HG03097 (cell line): ENCODE measurements around the gene NQO2.
"Not testable (repeated sequence)": the region's sequence is repeated elsewhere in the genome, so short reads cannot be mapped to it uniquely, and the experiment has no call there.

Experiments
- ATAC-seq: cut with Tn5 transposase; IDR thresholded peaks from one replicate; pipeline ENCODE4 v1.9.1; 2021; ENCODE audit not compliant: unreplicated experiment, low FRiP score

The NQO2 gene

DNA sequence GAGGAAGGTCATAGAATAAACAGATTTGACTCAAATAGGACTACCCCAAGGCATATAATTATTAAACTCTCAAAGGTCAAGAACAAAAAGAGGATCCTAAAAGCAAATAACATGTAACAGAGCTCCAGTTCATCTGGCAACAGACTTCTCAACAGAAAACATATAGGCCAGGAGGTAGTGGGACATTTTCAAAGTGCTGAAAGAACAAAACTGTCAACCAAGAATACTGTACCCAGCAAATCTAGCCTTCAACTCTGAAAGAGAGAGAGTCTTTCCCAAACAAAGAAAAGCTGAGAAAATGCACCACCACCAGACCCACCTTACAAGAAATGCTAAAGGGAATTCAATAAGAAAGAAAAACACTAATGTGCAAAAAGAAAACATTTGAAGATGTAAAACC is 11.9 kb downstream of the NQO2 start:
- ATAC-seq: no peak

DNA sequence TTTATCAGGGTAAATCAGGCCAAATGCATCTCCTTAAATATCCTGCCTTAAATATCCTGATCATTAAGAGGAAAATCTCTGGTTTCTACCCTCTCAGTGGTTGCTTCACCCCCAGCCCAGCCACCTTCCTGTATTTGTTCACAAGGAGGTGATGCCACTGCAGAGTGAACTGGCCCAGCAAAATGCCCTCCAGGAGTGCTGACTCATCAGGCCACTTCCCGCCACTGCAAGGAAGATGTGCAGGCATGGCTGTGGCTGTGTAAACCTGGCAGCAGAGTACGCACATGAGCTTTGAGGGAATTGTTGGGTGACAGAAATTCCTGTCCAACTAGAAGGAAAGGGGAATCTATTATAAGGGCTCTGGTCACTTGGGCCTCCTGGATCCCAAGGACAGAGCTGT is 13.8 kb downstream of the NQO2 start:
- ATAC-seq: no peak

DNA sequence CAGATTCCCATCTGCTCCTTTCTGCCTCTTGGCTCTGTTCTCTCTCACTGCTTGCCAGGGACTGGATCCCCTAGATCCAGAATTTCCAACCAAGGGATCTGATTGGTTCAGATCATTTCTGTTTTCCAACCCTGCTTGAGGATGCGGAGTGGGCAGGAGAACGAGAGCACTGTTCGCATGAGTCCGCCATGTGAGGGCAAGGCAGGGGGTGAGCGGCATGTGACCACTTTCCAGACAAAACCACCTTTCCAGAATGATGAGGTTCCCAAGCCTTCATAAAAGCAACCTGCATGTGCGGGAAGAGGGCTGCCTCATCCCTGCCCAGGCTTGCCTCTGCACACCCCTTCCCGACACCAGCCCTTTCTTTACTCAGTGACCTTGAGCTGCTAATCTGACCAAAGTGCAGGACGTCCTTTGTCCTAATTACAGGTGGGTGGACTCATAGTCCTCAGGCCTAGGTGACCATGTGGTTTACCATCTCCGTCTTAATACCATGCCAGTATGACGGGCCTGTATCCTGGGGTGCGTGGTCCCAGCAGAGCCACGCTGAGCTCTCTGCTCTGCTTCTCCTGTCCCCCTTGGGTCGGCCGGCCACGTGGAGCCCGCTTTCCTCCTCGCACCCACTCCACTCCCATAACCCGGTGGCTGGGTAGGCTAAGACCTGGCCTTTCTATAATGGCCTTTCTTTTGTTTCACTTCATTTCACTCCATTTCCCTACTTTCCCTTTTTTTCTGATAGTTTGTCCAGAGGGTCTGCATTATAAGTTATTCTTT is 14.4 kb downstream of the NQO2 start:
- no peak for ATAC-seq

DNA sequence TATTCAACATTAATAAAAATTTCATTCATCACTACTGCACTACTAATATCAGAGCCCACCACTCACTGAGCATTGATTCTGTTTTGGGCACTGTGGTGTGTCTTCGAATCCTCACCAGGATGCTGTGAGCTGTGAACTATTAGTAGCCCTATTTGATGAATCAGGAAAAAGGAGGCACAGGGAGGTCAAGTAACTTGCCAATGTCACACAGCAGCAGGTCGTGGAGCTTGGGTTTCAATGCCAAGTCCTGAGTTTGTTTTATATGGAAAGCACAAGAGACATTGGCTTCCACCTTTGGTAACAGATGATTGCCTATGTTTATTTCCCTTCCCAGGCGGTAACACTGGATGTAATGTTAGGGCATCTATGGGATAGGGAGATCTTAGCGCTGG is 15.0 kb downstream of the NQO2 start:
- no peak for ATAC-seq

DNA sequence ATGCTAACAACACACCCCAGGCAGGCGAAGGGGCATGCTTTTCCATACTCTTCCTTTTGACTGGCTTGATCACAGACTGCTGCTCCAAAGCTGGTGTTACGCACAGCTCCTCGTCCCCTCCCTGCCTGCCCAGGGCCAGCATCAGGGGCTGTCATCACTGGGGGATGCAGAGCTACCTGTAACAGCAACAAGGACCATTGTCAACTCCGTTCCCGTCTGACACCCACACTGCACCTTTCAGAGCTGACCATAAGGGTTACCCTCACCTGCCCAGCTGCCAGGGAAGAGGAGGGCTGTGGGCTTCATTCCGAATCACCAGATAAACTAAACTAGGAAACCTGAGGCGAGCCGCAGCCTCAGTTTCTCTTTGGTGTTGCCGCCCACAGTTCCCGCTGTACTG is 15.4 kb downstream of the NQO2 start:
- ATAC-seq: no peak

DNA sequence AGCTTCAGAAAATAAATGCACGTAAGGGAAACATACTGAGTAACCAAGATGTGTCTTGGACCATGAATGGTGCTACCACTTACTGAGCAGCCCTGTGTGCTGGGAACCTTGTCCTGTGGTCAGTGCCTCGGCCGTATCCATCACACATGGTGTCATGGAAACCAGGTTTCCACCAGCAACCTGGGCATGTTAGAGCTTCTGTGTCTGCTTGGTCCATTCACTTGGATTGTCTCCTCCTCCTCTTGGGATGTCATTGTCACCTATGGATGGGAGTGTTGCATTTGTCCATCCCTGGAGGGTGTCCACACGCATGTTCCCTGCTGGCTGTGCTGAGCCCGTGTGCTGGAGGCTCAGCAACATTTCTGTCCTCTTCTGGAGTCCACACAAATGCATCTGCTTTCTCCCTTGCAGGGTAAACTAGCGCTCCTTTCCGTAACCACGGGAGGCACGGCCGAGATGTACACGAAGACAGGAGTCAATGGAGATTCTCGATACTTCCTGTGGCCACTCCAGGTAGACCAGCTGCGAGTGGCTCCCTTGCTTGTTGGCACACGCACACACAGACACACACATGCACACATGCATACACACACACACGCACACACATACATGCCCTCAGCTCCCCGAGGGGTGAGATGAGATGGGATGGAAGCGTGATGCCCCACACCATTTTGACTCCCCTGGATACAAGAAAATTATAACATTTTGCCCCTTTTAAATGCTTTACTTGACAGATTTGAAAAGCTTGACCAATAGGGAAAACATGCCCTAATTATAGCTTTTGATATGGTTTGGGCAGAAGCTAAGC is 17.0 kb downstream of the NQO2 start:
- no peak for ATAC-seq

DNA sequence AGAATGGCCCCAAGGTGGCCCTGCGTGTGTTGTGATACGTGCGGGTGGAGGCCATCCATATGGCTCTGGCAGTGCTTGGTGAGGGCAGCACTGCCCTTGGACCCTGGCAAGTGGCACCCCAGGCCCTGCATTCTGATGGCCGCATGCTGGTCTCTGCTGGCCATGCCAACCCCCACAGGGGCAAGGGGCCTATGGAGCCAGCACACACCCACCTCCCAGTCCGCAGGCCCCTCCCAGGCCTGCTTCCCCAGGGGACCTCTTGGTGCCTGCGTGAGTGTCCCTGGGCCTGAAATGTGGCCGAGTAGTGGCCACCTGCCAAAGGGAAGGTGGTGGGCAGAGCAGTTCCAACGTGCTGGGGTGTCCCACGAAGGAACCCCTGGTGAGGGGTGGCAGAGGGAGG is 17.6 kb downstream of the NQO2 start:
- no peak for ATAC-seq

DNA sequence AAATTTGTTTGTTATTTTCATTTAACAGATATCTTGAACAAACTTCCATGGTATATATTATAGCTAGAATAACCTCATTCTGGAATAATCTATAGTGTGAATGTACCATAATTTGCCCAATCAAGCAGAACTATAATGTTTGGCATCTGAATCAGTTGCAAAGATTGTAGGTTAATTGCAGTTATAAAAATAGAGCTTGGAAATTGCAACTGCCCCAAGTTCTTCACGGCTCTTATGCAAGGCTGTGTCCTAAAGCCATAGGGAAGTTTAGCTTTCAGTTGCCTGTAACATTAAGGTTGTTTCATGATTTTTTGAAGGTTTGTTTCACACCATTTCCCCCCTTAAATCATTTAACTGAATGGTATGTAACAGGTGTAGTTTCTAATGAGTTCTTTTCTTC is 19.4 kb downstream of the NQO2 start:
- ATAC-seq: no peak

DNA sequence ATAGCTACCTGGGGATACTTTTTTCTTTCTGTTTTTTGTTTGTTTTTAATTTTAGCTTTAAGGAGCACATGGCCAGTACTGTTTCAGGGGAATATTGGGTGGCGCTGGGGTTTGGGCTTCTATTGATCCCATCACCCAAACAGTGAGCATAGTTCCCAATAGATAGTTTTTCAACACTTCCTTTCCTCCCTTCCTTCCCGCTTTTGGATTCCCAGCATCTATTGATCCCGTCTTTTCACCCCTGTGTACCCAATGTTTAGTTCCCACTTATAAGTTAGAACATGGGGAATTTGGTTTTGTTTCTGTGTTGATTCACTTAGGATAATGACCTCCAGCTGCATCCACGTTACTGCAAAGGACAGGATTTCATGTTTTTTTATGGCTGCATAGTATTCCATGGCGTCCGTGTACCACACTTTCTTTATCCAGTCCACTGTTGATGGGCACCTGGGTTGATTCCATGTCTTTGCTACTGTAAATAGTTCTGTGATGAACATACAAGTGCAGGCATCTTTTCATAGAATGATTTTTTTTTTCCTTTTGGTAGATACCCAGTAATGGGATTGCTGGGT is 20.1 kb downstream of the NQO2 start:
- ATAC-seq: no peak

DNA sequence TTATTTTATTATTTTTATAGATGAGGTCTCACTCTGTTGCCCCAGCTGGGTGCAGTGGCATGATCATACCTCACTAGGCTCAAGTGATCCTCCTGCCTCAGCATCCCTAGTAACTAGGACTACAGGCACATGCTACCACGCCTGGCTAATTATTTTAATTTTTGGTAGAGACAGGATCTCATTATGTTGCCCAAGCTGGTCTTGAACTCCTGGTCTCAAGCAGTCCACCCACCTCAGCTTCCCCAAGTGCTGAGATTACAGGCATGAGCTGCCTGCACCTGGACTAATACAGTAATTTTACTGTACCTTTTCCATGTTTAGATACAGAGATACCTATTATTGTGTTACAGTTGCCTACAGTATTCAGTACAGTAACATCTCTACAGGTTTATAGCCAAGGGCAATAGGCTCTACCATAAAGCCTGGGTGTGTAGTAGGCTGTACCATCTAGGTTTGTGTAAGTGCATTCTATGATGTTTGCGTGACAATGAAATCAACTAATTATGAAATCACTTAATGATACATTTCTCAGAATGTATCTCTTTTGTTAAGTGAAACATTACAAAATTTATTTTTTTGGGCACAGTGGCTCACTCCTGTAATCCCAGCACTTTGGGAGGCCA is 21.4 kb downstream of the NQO2 start:
- ATAC-seq: not testable (repeated sequence)

DNA sequence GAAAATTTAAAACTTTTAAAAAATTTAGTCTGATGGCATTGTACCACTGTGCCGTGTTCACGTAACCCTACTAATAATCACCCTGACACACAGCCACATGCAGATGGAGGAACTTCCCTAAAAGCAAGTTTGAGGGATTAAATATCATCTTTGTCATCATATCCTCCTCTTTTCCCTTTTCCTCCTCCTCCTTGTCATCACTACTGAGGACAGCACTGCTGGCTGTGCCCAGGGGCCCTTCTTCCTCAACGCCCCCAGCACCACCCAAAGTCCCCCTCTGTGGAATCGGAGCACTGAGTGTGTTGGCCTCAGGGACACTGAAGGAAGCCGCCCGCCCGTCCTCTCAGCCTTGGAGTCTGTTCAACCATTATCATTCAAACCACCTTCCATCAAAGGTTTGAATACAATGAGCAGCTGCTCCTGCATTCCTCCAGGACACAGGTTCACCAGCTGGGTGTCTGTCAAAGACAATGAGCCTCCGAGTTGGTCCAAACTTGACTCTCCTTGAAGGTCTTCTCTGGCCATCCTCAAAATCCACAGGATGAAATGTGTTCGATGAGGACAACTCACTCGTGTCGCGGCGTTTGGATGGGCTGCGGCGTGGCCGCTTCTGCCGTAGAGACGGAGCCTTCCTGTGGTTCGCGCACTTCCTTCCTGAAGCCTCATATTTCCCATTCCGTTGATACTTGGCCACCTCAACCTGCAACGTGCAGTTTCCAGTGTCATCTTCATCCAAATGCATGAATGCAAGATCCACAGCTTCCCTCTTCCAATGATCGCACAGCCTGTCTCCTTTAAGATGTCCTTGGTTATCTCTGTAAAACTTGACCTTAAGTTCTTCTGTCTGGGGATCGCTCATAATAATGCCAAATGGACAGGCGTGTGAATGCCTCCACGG is 23.3 kb downstream of the NQO2 start:
- no peak for ATAC-seq

DNA sequence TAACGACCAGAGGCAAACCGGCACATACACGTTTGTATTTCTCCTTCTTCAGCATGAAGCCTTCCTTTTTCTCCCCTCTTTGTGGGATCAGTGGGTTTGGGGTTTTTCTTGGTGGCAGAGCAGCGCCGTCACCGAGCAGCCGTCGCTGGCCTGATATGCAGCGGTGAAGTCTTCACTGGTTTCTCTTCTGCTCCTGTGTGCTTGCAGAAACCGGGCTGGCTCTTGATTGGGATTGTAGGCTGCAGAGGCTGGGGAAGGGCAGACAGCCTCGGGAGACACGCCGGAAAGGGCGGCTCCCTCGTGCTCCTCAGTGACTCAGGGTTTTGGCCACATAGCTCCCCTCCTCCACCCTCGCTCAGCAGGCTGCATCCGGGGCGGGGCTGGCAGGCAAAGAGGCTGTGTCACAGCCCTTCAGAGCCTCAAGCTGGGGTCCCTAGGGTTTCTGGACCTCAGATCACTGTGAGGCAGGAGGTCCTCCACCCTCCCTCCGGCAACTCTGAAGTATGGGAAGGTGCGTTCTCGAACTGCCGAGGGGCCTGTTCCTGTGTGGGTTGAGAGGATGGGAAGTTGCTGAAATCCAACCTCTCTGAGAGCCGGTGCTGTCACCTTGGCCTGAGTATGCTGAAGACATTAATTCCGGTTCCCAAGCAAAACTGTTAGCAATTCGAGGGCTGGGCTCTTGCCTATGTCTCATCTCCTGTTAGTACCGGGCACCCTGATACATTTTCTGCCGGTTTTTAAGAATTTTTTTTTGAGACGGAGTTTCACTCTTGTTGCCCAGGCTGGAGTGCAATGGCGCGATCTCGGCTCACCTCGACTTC is 24.2 kb downstream of the NQO2 start:
- ATAC-seq: peak; percentile 71

DNA sequence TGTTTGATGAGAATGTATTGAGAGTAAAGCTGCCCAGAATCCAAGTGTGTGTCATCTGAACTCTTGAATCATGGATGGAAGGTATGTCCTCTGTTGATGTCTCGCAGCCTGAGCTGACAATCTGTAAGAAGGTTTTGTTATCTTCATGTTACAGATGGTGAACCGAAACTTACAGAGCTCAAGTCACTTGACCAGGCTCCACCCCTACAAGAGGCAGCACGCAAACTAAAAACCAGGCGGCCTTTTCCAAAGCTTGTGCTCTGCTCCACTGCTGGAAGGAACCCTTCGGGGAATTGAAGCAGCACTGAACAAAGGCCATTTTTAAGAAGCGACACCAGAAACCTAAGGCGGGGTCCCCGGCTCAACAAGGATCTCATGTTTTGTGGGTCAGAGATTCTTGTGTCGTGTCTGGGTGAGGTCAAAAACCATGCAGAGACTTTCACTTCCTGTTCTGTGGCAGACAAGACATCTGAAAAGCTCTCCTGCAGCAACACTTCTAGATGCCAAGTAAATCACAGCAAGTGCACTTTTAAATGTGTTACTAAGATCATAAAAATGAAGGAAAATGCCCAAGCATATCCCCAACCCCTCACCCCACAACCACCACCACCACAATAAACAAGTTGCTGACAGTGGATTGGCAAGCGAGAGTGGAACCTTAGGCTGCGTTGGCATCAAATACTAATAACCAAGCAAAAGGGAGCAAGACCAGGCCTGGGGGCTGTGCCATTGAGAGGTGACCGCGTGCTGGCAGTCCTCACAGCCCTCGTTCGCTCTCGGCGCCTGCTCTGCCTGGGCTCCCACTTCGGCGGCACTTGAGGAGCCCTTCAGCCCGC is 27.3 kb downstream of the NQO2 start:
- ATAC-seq: peak; percentile 48

DNA sequence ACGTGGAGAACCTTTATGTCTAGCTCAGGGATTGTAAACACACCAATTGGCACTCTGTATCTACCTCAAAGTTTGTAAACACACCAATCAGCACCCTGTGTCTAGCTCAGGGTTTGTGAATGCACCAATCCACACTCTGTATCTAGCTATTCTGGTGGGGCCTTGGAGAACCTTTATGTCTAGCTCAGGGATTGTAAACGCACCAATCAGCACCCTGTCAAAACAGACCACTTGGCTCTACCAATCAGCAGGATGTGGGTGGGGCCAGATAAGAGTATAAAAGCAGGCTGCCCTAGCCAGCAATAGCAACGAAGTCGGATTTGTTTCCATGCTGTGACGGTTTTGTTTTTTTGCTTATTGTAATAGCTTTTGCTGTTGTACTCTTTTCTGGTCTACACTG is 28.5 kb downstream of the NQO2 start:
- ATAC-seq: not testable (repeated sequence)

DNA sequence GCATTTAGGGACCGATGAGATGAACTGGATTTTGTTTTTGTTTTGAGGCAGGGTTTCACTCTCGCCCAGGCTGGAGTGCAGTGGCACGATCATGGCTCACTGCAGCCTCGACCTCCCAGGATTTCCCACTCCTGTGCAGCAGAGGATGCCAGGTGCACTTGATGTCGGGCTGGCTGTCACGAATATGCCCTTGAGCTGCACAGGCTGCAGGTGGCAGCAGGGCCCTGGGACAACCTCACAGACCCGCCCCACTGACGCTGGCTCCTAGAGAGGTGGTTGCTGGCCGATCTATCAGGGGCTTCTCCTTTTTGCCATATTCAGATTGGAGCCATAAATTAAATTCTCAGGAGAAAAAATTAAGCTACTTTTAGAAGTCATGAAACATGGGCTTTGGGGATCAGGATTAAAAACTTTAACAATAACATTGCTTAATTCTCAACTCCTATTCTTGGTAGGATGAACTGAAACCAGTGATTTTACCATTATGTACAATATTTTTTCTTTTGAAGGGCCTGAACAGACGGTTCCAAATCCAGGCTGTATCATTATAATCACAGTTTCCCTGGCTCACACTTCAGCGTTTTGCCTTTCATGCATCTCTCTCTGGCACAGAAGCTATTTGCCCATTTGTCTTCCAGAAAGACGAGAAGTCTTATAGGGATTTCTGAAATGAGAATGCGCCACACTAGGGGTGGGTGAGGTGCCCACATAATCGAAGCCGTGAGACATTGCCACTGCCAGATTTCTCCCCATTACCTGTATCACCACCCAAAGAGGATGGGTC is 32.4 kb downstream of the NQO2 start:
- ATAC-seq: no peak

DNA sequence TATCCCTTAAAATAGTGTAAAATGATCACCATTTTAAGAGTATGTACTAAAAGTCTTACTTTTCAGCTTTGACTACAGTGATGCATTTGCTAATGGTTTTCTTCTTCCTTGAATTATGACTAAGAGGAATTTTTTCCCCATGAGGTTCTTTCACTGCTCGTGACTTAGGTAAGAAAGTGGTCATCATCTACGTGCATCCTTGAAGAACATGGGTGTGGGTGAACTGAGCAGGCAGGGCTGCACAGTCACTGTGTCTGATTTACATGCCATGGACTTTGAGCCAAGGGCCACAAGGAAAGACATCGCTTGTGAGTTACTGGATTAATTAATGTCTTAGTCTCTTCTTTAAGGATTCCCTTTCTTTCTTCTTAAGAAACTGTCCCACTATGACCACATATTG is 33.3 kb downstream of the NQO2 start:
- no peak for ATAC-seq

DNA sequence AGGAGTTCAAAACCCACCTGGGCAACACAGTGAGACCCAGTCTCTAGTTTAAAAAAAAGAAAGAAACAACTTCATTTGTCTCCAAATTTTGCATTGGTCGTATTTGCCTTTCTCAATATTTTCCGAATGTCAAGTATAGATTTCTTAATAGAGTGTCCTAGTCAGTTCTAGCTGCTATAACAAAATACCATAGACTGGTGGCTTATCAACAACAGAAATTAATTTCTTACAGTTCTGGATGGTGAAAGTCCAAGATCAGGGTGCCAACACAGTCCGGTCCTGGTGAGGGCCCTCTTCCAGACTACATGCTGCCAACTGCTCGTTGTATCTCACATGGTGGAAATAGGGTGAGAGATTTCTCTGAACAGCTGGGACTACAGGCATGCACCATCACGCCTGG is 34.0 kb downstream of the NQO2 start:
- no peak for ATAC-seq

DNA sequence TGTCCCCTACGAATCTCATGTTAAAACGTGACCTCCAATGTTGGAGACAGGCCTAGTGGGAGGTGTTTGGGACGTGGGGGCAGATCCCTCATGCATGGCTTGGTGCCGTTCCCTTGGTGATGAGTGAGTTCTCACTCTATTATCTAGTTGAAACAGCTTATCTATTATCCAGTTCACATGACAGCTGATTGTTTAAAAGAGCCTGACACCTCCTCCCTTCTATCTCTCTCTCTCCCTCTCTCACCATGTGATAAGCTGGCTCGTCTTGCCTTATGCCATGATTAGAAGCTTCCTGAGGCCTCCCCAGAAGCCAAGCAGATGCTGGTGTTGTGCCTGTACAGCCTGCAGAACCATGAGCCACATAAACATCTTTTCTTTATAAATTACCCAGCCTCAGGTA is 35.7 kb downstream of the NQO2 start:
- no peak for ATAC-seq
